Measurements from ENCODE around the gene DNAJC2.
"Not testable (repeated sequence)": the region's sequence is repeated elsewhere in the genome, so short reads cannot be mapped to it uniquely, and the experiment has no call there.

- TF ChIP-seq, protein P1, sequence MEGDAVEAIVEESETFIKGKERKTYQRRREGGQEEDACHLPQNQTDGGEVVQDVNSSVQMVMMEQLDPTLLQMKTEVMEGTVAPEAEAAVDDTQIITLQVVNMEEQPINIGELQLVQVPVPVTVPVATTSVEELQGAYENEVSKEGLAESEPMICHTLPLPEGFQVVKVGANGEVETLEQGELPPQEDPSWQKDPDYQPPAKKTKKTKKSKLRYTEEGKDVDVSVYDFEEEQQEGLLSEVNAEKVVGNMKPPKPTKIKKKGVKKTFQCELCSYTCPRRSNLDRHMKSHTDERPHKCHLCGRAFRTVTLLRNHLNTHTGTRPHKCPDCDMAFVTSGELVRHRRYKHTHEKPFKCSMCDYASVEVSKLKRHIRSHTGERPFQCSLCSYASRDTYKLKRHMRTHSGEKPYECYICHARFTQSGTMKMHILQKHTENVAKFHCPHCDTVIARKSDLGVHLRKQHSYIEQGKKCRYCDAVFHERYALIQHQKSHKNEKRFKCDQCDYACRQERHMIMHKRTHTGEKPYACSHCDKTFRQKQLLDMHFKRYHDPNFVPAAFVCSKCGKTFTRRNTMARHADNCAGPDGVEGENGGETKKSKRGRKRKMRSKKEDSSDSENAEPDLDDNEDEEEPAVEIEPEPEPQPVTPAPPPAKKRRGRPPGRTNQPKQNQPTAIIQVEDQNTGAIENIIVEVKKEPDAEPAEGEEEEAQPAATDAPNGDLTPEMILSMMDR (IDR thresholded peaks at IDR 0.05; ENCODE audit: insufficient read depth, low read length, poor library complexity, severe bottlenecking) = not testable (repeated sequence)
- TF ChIP-seq EZH2phosphoT487 (conservative IDR thresholded peaks at IDR 0.05; ENCODE audit: low read length) = not testable (repeated sequence)
Measured at GRCh38 chr7:103280803-103281155, 63.8 kb downstream of the DNAJC2 start.
